Fibroblast of skin of left biceps (primary cell): ENCODE measurements around the gene PANX2.

Experiments
- DNase-seq, 2 experiments: peaks; one replicate each; pipeline ENCODE4 v3.0.0-alpha.2; 2013; ENCODE audit warnings: low read depth in 2 of 2

Gene PANX2

GRCh38 chr22:50171319-50171964, 911 bp downstream of the PANX2 start:
- no peak for DNase-seq

- DNase-seq: no peak
These were observed 1.5 kb downstream of the PANX2 start for GRCh38 chr22:50171965-50172421.

DNA sequence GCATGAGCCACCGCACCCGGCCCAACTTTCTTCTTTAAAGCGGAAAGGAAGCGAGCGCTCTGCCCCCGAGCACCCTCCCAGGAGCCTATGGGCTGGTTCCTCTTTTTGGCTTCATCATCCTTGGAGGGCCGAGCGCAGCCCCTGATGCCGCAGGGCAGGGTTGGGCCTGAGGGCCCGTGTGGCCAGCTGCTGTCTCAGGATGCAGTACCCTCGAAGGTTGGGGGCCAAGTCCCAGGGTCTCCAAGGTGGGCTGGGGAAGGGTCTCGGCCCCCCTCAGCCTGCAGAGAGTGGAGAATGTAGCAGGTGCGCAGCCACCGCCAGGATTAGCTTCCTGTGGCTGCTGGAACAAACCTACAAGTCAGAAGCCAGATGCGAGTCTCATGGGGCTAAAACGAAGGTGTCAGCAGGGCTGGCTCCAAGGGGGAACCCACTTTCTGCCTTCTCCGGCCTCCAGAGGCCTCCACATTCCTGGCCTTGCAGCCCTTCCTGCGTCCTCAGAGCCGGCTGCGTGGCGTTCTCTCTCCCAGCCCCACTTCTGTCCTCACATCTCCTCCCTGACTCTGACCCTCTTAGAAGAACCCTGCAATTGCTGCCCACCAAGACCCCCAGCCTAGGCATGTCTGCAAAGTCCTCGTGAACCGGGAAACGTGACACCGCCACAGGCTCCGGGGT, 2.9 kb downstream of the PANX2 start:
- no peak for DNase-seq

DNA sequence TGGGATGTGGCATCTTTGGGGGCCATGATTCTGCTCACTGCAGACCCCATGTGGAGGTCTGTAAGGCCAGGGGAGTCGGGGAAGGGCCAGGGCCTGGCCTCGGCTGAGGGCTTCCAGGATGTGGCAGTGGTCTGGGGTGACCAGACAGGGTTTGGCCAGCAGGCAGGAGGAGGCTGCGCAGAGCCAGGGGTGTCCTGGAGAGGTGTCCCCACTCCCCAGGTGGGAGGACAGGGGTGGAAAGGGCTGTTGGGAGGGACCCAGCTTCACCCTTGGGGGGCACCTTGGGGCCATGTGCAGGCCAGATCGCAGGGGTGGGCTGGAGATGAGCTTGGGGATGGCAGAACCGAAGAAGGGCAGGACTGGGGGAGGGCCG, 3.4 kb downstream of the PANX2 start:
- no peak for DNase-seq

DNA sequence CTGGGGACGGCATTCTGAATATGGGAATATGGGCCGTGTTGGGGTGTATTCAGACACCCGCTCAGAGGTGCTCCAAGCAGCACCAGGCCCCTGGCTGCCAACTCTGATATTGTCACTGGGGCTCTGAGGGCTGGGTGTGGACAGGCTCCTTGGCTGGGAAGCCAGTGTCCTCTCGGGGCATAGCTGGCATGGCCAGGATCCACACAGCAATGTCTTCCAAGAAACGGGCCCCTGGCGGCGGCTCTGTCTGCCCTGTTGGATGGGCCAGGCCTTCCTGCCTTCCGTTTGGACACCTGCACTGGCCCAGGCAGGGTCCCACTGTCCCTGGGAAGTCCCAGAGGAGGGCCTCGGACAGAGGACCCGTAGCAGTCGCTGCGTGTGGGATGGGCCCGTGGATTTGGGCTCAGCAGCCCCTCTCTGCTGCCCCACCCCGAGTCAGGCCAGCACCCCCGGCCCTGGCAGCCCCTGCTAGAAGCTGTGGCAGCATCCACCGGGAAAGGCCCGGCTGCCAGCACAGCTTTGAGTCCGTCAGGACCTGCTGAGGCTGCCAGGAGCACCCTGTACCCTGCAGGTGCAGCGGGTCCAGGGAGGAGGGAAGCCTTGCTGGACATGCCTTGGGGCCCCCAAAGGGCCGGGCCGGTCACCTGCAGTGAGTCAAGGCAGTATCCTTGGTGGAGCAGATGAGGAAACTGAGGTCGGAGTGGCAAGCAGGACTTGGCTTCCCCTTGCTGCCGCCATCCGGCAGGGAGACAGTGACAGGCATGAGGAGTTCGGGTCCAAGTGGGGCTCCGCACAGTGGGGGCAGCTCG, 4.1 kb downstream of the PANX2 start:
- DNase-seq: no peak

- no peak for DNase-seq
These were observed 4.6 kb downstream of the PANX2 start for GRCh38 chr22:50175191-50175461.

- DNase-seq: no peak
These were observed 5.7 kb downstream of the PANX2 start for GRCh38 chr22:50175921-50176849.

DNA sequence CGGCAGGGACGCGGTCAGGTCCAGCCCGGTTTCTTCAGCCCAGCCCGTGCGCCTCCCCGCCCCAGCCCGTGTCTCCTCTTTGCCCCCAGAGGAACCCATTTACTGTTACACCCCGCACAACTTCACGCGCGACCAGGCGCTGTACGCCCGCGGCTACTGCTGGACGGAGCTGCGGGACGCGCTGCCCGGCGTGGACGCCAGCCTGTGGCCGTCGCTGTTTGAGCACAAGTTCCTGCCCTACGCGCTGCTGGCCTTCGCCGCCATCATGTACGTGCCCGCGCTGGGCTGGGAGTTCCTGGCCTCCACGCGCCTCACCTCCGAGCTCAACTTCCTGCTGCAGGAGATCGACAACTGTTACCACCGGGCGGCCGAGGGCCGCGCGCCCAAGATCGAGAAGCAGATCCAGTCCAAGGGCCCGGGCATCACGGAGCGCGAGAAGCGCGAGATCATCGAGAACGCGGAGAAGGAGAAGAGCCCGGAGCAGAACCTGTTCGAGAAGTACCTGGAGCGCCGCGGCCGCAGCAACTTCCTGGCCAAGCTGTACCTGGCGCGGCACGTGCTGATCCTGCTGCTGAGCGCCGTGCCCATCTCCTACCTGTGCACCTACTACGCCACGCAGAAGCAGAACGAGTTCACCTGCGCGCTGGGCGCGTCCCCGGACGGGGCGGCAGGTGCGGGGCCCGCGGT, 6.5 kb downstream of the PANX2 start:
- DNase-seq: no peak

DNA sequence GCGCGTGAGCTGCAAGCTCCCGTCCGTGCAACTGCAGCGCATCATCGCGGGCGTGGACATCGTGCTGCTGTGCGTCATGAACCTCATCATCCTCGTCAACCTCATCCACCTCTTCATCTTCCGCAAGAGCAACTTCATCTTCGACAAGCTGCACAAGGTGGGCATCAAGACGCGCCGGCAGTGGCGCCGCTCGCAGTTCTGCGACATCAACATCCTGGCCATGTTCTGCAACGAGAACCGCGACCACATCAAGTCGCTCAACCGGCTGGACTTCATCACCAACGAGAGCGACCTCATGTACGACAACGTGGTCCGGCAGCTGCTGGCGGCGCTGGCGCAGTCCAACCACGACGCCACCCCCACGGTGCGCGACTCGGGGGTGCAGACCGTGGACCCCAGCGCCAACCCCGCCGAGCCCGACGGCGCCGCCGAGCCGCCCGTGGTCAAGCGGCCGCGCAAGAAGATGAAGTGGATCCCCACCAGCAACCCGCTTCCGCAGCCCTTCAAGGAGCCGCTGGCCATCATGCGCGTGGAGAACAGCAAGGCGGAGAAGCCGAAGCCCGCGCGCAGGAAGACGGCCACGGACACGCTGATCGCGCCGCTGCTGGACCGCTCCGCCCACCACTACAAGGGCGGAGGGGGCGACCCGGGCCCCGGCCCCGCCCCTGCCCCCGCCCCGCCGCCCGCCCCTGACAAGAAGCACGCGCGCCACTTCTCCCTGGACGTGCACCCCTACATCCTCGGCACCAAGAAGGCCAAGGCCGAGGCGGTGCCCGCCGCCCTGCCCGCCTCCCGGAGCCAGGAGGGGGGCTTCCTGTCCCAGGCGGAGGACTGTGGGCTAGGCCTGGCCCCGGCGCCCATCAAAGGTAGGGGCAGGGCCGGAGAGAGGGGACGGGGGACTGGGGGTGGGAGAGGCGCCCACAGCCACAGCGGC, 7.3 kb downstream of the PANX2 start:
- DNase-seq: no peak

- DNase-seq: no peak
These were observed 7.9 kb downstream of the PANX2 start for GRCh38 chr22:50178471-50178864.

DNA sequence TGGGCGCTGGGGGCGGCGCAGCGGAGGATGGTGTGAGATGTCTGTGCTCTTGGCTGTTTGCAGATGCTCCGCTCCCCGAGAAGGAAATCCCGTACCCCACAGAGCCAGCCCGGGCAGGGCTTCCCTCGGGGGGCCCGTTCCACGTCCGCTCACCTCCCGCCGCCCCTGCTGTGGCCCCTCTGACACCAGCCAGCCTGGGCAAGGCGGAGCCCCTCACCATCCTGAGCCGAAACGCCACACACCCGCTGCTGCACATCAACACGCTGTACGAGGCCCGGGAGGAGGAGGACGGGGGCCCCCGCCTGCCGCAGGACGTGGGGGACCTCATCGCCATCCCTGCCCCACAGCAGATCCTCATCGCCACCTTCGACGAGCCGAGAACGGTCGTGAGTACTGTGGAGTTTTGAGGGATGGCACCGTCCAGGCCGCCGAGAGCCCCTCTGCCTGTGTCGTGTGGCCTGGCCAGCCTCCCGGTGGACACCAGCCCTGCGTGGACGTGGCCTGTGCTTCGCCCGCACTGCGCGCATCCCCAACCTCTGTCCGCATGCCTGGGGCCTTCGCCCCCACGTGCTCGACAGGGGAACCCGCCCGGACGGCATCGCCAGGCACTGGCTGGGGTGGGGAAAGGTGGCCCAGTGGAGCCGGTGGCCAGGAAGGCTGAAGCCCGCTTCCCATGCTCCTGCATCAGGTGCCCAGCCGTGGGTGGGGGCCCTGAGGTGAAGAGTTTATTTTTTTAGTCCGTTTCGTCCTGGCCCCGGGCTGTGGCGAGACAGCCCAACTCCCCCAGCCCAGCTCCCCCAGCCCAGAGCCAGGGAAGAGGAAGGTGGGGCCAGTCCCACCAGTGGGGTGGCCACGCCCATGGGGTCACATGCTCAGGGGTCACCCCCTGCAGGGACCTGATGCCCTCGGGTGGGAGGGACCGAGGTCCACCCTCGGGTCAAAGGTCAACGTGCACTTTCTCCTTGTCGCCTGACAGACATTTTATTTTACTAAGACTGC, 8.6 kb downstream of the PANX2 start:
- no peak for DNase-seq

DNA sequence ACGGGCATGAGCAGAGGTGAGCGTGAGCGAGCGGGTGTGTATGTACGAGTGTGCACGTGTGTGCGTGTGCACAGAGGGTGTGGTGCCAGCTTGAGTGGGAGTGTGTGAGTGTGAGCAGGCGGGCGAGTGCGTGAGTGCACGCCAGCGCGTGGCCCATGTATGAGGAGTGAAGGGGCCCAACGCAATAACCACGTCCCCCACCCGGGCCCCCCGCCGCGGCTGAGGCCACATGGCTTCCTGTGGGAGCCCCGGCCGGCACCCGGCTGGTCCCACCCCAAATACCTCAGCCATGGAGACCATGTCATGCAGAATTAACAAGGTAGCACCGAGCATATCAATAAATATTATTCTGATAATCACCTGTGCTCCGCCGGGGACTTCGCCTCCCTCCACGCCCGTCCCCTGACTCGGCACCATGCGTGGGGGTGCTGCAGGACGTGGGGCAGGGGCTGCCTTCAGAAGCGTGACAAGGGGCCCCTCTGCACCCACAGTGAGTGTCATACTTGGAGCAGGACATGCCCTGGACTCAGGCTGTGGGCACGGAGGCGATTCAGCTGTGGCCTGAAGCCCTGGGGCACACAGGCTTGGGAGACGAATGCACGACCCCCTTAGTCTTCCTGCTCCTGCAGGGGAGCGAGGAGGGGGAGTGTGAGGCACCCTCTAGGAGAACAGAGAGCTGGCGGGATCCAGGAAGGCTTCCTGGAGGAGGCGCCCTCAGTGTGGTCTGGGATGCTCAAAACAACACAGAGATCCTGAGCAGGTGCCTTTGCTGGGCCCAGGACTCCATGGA, 9.6 kb downstream of the PANX2 start:
- no peak for DNase-seq

GRCh38 chr22:50180727-50181521, 10.4 kb downstream of the PANX2 start:
- DNase-seq: no peak

DNA sequence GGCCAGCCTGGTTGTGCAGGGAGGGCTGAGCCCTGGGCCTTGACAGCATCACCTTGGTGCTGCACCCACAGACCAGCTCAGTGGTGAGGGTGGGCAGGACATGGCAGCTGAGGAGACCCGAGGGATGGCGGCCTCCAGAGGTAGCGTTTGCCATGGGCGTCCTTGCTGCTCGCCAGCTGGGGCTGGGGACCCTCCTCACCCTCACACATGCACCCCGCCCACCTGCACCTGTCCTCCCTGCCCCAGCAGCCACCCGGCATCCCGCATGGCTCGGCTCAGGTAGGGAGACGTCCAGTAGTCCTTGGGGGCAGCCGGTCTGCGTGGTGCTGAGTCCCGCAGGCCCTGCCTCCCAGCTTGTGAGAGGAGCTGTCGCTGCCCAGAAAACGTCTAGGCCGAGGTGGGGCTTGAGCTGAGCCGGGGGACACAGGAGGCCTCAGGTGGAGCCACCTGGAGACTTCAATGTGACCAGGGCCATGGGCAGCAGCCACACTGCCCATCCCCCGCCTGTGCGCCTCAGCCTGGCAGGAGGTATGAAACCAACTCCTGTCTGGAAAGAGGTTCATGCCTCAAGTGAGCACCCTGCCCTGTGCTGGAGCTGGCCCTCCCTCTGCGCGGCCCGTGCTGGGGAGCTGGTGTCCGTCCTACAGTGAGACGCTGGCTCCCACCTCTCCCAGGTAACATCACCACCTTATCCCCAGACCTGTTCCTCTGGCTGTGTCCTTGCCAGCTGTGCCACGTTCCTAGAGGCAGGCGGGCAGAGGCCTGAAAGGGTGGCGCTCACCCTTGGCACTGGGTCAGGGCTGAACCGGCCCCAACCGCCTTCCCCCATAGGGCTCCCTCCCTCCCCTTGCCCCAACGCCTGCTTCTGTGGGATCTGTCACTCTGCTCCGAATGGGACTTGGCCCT, 11.9 kb downstream of the PANX2 start:
- no peak for DNase-seq

DNA sequence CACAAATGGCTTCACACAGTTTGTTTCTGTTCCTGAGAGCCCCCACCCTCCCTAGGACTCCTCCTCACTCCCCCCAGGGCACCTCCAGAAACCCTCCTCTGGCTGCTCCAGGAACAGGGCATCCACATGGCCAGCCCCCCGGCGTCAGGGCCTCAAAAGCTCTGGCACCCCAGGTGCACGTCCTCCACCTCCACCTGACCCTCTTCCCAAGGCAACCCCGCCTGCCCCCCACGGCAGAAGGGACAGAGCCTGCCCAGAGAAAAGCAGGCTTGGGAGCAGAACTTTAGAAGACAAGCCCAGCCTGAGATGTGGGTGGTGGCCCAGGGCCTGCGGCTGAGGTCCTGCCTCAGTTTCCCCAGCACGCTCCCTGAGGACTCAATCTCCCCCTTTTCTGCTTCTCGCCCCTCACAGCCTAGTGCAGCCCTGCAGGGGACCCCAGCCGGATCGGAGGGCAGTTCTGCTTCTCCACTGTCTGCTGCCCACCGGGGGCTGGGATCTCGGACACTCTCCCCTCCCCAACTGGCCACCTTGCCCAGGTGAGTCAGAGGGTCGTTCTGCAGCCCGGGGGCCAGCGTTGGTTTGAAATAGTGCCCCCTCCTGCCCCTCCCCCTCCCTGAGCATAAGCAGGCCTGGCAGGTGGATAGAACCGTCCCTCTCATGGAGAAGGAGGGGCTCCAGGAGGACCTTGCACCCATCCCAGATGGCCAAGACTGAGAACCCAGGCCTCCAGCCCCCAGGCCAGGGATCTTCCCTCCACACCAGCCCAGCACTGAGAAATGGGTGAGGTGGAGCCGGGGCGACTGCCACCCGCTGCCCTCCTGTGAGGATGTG, 12.8 kb downstream of the PANX2 start:
- no peak for DNase-seq
